Glutamatergic neuron (in vitro differentiated cells): ENCODE data around the gene CRTC3. TPM values are rescaled to one million over a fixed set of nuclear protein-coding genes. Genes with fewer than 3 reads are reported as not detected.

Experiments
- DNase-seq: peaks from one replicate; pipeline ENCODE4 v3.0.0; 2022
- H3K27ac Mint-ChIP-seq: one replicate; pipeline ENCODE4 v1.8.0; 2020; ENCODE audit warnings: mild to moderate bottlenecking, mixed read lengths, inconsistent platforms; ENCODE audit not compliant: unreplicated experiment
- H3K27me3 Mint-ChIP-seq: one replicate; pipeline ENCODE4 v1.8.0; 2020; ENCODE audit warnings: mild to moderate bottlenecking, moderate library complexity, mixed read lengths, inconsistent platforms; ENCODE audit not compliant: unreplicated experiment
- H3K36me3 Mint-ChIP-seq: one replicate; pipeline ENCODE4 v1.8.0; 2020; ENCODE audit warnings: mild to moderate bottlenecking, mixed read lengths, inconsistent platforms; ENCODE audit not compliant: unreplicated experiment
- H3K4me1 Mint-ChIP-seq: one replicate; pipeline ENCODE4 v1.8.0; 2020; ENCODE audit warnings: mild to moderate bottlenecking, low read depth, mixed read lengths, inconsistent platforms; ENCODE audit not compliant: unreplicated experiment
- H3K4me3 Mint-ChIP-seq: one replicate; pipeline ENCODE4 v1.8.0; 2020; ENCODE audit warnings: mild to moderate bottlenecking, mixed read lengths, inconsistent platforms; ENCODE audit not compliant: unreplicated experiment
- H3K9me3 Mint-ChIP-seq: one replicate; pipeline ENCODE4 v1.8.0; 2020; ENCODE audit warnings: mild to moderate bottlenecking, moderate library complexity, mixed read lengths, inconsistent platforms; ENCODE audit not compliant: unreplicated experiment
- CTCF ChIP-seq: fragments of 200-600 bp; sonication (generic); IDR thresholded peaks from one replicate; pipeline ENCODE4 v1.5.0; 2021; ENCODE audit not compliant: partially characterized antibody, unreplicated experiment
- total RNA-seq: library from RNA; stranded (reverse); fragmentation: NEBNext Ultra II Directional; extraction: Animal tissue kit (Norgen Biotek cat#: 25700); gene quantifications from one replicate; pipeline ENCODE4 v1.2.1, GENCODE V29; 2021; ENCODE audit not compliant: unreplicated experiment

CRTC3 gene
- total RNA-seq, 1 donor from 2014 or later, result 50.1 TPM

GRCh38 chr15:90606641-90607040 is 76.9 kb downstream of the CRTC3 start:
- Mint-ChIP-seq H3K4me3 (no peak overlapping the region), H3K9me3 (no peaks in the 10 kb centered on the region), H3K36me3 (no peaks in the 10 kb centered on the region)

GRCh38 chr15:90607361-90607760 is 77.6 kb downstream of the CRTC3 start:
- H3K27me3 Mint-ChIP-seq, result peaks cover 2% of the 10 kb centered on the region
- no peak for DNase-seq
- no peak for TF ChIP-seq CTCF
- no peaks in the 10 kb centered on the region for H3K9me3 Mint-ChIP-seq
- H3K27ac Mint-ChIP-seq, result peak overlapping the region; percentile 19
- H3K4me1 Mint-ChIP-seq, result peaks cover 31% of the 10 kb centered on the region
- H3K4me3 Mint-ChIP-seq, result no peak overlapping the region
- H3K36me3 Mint-ChIP-seq, result no peaks in the 10 kb centered on the region

More at GRCh38 chr15:90606641-90607040, 76.9 kb downstream of the CRTC3 start:
- Mint-ChIP-seq H3K27ac (no peak overlapping the region), H3K4me1 (peaks cover 30% of the 10 kb centered on the region), H3K27me3 (peaks cover 2% of the 10 kb centered on the region)
- no peak for TF ChIP-seq CTCF
- no peak for DNase-seq

- DNase-seq, result no peak
- H3K36me3 Mint-ChIP-seq, result no peaks in the 10 kb centered on the region
- no peaks in the 10 kb centered on the region for H3K9me3 Mint-ChIP-seq
- TF ChIP-seq CTCF, result no peak
- H3K4me3 Mint-ChIP-seq, result peak overlapping the region; percentile 54
- peaks cover 31% of the 10 kb centered on the region for H3K4me1 Mint-ChIP-seq
- H3K27me3 Mint-ChIP-seq, result peaks cover 2% of the 10 kb centered on the region
- H3K27ac Mint-ChIP-seq, result peak overlapping the region; percentile 20
Measured at GRCh38 chr15:90609242-90610180, 79.8 kb downstream of the CRTC3 start.

GRCh38 chr15:90610190-90610589 is 80.5 kb downstream of the CRTC3 start:
- H3K27me3 Mint-ChIP-seq, result peaks cover 2% of the 10 kb centered on the region
- peaks cover 31% of the 10 kb centered on the region for H3K4me1 Mint-ChIP-seq
- DNase-seq, result no peak
- no peaks in the 10 kb centered on the region for H3K36me3 Mint-ChIP-seq
- TF ChIP-seq CTCF, result no peak
- no peak overlapping the region for H3K27ac Mint-ChIP-seq
- no peak overlapping the region for H3K4me3 Mint-ChIP-seq
- H3K9me3 Mint-ChIP-seq, result no peaks in the 10 kb centered on the region

- Mint-ChIP-seq H3K36me3 (no peaks in the 10 kb centered on the region), H3K4me3 (no peak overlapping the region), H3K4me1 (peaks cover 31% of the 10 kb centered on the region), H3K9me3 (no peaks in the 10 kb centered on the region), H3K27me3 (peaks cover 2% of the 10 kb centered on the region), H3K27ac (no peak overlapping the region)
- no peak for DNase-seq
- TF ChIP-seq CTCF, result no peak
Measured at GRCh38 chr15:90611157-90611556, 81.4 kb downstream of the CRTC3 start.
